Hematopoietic multipotent progenitor cell treated with erythropoietin and hydrocortisone succinate and interleukin-3 and kit ligand, for 15 days (in vitro differentiated cells): Measurements from ENCODE around the gene RGL4.
"Not testable (repeated sequence)": the region's sequence is repeated elsewhere in the genome, so short reads cannot be mapped to it uniquely, and the experiment has no call there.

Experiments
- DNase-seq: peaks from one replicate; pipeline ENCODE4 v3.0.0-alpha.2; 2015; ENCODE audit warnings: low spot score

RGL4 gene, protein sequence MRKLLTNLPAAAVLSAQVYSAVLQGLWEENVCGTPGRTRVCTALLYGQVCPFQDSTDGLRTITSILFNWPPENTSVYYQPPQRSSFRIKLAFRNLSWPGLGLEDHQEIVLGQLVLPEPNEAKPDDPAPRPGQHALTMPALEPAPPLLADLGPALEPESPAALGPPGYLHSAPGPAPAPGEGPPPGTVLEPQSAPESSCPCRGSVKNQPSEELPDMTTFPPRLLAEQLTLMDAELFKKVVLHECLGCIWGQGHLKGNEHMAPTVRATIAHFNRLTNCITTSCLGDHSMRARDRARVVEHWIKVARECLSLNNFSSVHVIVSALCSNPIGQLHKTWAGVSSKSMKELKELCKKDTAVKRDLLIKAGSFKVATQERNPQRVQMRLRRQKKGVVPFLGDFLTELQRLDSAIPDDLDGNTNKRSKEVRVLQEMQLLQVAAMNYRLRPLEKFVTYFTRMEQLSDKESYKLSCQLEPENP

GRCh38 chr22:23690713-23691112, at the start of gene RGL4:
Gene RGL4, plus strand, starts transcription at chr22:23691013. Its CDS starts 1,018 bp downstream, at chr22:23692031.
- DNase-seq, result no peak

DNA sequence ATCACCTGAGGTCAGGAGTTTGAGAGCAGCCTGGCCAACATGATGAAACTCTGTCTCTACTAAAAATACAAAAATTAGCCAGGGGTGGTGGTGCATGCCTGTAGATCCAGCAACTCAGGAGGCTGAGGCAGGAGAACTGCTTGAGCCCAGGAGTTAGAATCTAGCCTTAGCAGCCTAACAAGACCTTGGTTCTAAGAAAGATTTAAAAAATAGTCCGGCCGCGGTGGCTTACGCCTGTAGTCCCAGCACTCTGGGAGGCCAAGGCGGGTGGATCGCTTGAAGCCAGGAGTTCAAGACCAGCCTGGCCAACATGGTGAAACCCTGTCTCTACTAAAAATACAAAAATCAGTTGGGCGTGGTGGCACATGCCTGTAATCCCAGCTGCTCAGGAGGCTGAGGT, 44.3 kb upstream of the RGL4 start:
- not testable (repeated sequence) for DNase-seq

DNA sequence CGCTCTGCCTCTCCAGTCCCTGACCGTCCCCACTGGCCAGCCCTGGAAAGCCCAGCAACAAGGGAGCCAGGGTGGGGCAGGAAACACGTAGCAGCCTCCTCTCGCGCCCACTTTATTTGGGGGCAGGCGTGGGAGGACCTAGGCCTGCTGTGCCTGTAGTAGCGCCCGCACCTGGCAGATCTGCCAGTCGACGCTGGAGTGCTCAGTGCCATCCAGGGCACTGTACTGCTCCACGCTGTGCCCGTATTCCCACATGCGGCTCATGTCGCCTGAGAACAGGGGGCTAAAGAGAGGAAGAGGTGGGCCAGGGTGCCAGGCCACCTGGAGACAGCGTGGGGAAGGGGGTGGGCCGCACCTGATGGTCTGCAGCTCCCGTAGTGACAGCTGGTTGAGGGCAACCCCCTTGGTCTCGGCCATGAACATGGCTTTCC, 41.7 kb upstream of the RGL4 start:
- DNase-seq, result no peak

DNA sequence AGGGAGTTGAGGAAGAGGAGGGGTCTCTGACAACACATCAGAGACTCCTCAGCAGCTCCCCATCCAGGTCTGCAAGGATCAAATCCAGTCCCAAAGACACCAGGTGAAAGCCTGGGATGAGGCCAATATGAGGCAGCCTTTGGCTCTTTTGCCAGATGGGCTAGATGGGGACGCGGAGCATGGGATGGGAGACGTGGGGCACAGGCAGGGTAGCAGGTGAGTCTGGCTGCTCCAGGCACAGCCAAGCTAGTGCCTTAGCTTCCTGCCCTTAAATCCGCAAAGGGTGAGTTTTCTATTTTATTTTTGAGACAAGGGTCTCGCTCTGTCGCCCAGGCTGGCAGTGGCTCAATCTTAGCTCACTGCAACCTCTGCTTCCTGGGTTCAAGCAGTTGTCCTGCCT, 39.1 kb upstream of the RGL4 start:
- no peak for DNase-seq

DNA sequence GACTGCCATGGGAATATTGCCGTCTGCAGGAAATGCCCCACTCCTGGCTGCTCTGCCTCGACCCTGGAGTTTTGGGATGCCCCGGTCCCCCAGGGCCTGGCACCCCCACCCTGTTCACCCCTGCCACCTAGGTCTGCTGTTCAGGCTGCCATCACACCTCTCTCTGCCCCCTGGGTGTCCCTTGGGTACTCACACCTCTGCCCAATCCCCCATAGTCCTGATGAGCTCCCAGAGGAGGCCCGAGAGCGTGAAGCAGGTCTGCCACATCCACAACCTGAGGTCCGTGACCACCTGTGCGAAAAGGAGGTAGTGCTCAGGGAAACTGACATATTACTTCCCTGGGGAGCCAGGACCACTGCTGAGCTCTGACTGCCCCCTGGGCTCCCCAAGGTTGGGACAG, 38.5 kb upstream of the RGL4 start:
- DNase-seq, result no peak

DNA sequence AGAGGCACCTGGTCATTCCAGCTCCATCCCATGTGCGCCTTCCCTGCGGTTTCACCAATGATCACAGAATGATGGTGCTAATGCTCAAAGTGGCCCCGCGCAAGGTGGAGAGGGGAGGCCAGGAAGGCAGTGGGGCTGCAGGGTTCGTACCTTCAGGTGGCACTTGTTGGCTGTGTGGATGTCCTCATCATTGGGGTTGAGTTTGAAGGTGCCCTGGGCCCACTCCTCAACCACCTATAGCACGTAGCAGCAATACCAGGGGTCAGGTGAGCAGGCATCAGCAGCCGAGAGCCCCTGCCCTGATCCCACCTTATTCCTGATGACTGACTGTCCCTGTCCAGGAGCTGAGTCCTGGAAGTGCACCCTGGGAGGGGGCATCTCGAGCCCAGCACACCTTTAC, 38.1 kb upstream of the RGL4 start:
- DNase-seq, result no peak

GRCh38 chr22:23655891-23656475, 34.8 kb upstream of the RGL4 start:
- no peak for DNase-seq

- no peak for DNase-seq
These were observed 33.1 kb upstream of the RGL4 start for GRCh38 chr22:23657727-23658126.

DNA sequence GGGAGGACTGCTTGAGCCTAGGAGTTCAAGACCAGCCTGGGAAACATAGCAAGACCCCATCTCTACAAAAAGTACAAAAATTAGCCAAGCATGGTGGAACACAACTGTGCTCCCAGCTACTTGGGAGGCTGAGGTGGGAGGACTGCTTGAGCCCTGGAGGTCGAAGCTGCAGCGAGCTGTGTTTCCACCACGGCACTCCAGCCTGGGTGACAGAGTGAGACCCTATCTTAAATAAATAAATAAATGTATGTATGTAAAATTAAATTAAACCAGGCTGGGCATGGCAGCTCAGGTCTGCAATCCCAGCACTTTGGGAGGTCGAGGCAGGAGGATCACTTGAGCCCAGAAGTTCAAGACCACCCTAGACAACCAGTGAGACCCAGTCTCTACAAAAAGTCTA, 30.4 kb upstream of the RGL4 start:
- DNase-seq, result not testable (repeated sequence)

GRCh38 chr22:23670378-23671295, 20.2 kb upstream of the RGL4 start:
- DNase-seq, result no peak

- not testable (repeated sequence) for DNase-seq
These were observed 19.4 kb upstream of the RGL4 start for GRCh38 chr22:23671387-23671786.

GRCh38 chr22:23672307-23673049, 18.3 kb upstream of the RGL4 start:
- peak; percentile 19 for DNase-seq

- DNase-seq, result no peak
These were observed 17.7 kb upstream of the RGL4 start for GRCh38 chr22:23673050-23673620.

DNA sequence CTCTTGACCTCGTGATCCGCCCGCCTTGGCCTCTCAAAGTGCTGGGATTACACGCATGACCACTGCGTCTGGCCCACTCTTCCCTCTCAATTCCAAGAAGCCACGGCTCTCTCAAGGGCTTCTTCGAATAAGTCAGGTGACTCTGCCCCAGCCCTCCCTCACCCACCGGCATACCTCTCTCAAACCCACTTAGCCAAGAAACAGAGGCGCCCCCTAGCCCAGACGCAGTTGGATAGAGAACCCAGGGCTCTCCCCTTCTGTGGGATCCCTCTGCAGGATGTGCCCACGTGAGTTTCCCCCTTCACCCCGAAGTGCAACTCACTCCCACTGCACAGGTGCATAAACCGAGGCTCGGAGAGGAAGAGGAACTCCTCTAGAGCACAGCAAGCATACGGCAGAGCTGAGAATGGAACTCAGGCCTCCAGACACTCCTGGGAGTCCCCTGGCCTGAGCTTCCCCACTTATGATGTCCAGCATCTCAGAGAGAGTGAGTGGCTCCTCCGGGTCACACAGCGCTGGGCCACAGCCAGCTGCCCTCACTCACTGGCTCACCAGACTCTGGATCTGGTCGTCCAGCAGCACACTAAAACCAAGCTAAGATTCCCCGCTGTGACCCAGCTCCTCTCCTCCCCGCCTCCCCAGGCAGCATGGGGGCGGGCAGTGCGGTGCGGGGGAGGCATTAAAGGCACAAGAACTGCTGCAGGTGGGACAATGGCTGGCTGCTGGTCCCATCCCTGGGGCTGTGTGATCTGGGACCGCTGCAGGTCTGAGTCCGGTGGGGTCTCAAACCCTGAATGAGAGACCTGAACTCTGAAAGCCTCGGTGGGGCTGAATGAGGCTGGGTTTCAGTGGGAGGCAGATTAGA, 16.8 kb upstream of the RGL4 start:
- no peak for DNase-seq

- peak; percentile 21 for DNase-seq
These were observed 15.8 kb upstream of the RGL4 start for GRCh38 chr22:23674886-23675501.

GRCh38 chr22:23675502-23676415, 15.1 kb upstream of the RGL4 start:
- peak; percentile 89 for DNase-seq

- not testable (repeated sequence) for DNase-seq
These were observed 13.7 kb upstream of the RGL4 start for GRCh38 chr22:23676841-23677700.

DNA sequence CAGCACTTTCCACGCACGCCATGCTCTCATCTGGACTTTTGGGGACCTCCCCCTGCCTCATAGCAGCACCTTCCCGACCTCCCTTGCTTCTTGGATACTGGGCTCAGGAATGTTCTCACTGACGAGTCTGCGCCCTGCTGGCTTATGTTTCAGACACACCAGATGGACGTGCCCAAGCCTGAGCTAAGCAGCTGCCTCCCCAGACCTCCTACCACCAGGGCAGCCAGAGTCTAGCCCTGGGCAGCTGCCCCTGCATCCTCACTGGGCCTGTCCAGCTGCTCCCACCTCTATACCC, 13.2 kb upstream of the RGL4 start:
- no peak for DNase-seq
